GM08714 (cell line): ENCODE results near the gene TFR2.

Experiments
- H3K4me3 ChIP-seq: fragments of 200-500 bp; sonication (Bioruptor generic); 2 replicates; pipeline ENCODE4 v1.5.1; 2014; ENCODE audit warnings: mild to moderate bottlenecking, low read length, inconsistent platforms
- ZNF274 ChIP-seq: IDR thresholded peaks from 2 replicates; pipeline ENCODE4 v1.6.1; 2012; ENCODE audit warnings: mild to moderate bottlenecking, low read depth, low read length

The TFR2 gene

GRCh38 chr7:100642534-100642907, 1.2 kb upstream of the TFR2 start:
- no peak overlapping the region for H3K4me3 ChIP-seq
- TF ChIP-seq ZNF274, result no peak

DNA sequence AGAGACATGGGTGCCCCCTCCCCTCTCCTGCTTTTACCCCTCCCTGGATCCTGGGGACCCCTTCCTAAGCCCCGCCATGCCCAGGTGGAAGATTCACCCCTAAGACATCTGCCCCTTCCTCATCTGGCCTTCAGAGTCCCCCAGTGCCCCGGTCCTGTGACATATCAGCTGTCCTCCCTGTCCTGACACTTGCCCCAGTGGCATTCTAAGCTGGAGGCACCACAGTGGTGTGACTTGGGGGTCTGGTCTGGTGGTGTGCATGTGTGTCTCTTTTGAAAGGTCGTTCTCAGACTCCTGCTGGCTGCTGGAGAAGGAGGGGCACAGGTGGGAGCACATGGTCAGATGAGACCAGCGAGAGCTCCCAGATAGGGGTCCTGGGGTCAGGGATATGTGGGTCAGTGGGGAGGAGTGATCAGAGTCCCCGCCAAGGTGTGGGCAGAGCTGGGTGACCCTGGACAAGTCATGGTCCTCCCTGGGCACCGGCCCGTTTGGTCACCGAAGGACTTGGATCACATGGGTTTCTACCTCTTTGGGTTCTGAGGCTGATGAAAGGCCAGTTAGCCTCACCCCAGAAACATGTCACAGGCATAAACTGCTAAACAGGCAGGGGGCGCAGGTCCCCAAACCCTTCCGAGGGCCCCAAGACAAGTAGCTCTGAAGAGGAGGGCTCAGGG, 645 bp upstream of the TFR2 start:
- H3K4me3 ChIP-seq, result no peak overlapping the region
- TF ChIP-seq ZNF274, result no peak

DNA sequence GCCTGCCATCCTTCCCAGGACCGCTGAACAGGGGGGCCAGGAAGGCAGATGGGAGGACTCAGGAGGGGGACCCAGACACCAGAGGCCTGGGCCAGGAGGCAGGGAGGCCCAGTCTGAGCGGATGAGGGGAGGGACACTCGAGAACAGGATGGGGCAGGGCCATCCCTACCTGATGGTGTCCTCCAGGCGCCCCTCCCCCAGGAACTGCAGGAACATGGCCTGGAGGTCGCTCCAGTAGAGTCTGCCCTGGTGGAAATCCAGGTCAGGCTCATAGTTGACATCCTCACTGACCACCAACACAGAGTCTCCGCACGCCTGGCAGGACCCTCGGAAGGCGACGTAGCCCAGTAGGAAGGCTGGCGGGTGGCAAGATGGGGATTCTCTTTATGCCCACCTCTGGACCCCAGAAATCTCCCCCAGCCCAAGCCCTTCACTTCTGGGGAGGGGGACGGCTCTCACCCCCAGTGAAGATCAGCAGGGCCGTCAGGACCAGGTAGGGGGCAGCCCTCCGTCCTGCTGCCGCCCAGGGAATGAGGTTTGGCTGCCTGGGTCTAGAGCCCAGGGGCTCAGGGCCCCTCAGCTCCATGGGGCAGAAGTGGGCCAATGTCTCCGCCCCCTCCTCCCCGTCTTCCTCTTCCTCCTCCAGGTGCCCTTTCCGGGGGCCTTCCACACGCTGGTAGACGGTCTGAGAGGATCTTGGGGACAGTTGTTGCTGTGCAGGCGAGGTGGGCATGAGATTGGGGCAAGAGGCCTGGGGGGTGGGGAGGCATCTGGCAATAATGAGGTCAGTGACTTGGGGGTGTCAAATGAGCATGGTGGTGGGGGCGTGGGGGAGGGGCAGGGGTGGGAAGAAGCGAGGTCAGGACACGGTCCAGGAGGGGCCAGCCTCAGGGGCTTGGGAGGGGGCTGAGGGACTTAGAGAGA, 573 bp downstream of the TFR2 start:
- TF ChIP-seq ZNF274, result no peak
- H3K4me3 ChIP-seq, result no peak overlapping the region

GRCh38 chr7:100639995-100640516, 1.3 kb downstream of the TFR2 start:
- H3K4me3 ChIP-seq, result no peak overlapping the region
- TF ChIP-seq ZNF274, result no peak

- peak overlapping the region; percentile 14; the same call in 1 of the 2 replicates for H3K4me3 ChIP-seq
- no peak for TF ChIP-seq ZNF274
Measured at GRCh38 chr7:100632951-100633717, 8.2 kb downstream of the TFR2 start.

- H3K4me3 ChIP-seq, result no peak overlapping the region
- no peak for TF ChIP-seq ZNF274
Measured at GRCh38 chr7:100630066-100630465, 11.3 kb downstream of the TFR2 start.

- no peak for TF ChIP-seq ZNF274
- no peak overlapping the region for H3K4me3 ChIP-seq
Measured at GRCh38 chr7:100629117-100629716, 12.1 kb downstream of the TFR2 start.

GRCh38 chr7:100627238-100627549, 14.2 kb downstream of the TFR2 start:
- TF ChIP-seq ZNF274, result no peak
- no peak overlapping the region for H3K4me3 ChIP-seq

DNA sequence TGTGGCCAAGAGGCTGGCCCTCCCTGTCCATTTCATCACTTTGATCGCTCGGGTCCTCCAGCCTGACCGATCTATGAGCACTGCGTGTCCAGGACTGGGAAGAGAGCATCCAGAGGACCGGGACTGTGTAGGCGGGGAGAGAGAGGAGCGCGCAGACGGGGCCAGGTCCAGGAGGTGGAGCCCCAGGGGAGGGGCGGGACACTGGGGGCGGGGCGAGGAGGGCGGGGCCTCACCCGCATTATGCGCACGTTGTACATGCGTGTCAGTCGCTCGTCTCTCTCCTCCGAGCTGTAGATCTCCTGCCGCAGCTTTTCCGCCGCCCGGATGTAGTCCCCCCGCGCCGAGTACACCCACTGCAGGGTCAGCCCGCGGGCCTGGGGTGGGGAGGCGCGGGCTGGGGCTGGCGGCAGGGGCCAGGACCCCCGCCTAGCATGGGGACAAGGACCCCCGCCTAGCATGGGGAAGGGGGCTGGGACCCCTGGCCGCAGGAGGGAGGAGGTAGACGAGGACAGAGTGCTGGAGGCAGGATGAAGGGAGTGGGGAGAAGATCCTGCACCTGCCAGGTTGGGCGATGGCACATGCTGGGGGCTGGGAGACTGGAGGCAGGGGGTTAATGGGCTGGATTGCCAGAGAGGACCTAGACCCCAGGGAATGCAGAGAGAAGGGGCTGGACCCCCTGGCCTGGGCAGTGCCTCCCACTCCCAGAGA, 14.7 kb downstream of the TFR2 start:
- no peak overlapping the region for H3K4me3 ChIP-seq
- TF ChIP-seq ZNF274, result no peak

GRCh38 chr7:100626055-100626454, 15.3 kb downstream of the TFR2 start:
- no peak for TF ChIP-seq ZNF274
- no peak overlapping the region for H3K4me3 ChIP-seq

- TF ChIP-seq ZNF274, result no peak
- no peak overlapping the region for H3K4me3 ChIP-seq
Measured at GRCh38 chr7:100623951-100624824, 17.2 kb downstream of the TFR2 start.

GRCh38 chr7:100621554-100621953, 19.8 kb downstream of the TFR2 start:
- TF ChIP-seq ZNF274, result no peak
- H3K4me3 ChIP-seq, result no peak overlapping the region
